GM21360 (cell line): Measurements from ENCODE around the gene KIAA0930.

ENCODE experiments used
- ATAC-seq: cut with Tn5 transposase; IDR thresholded peaks from one replicate; pipeline ENCODE4 v1.9.1; 2021; ENCODE audit warnings: mild to moderate bottlenecking, moderate library complexity; ENCODE audit not compliant: unreplicated experiment

The KIAA0930 gene

DNA sequence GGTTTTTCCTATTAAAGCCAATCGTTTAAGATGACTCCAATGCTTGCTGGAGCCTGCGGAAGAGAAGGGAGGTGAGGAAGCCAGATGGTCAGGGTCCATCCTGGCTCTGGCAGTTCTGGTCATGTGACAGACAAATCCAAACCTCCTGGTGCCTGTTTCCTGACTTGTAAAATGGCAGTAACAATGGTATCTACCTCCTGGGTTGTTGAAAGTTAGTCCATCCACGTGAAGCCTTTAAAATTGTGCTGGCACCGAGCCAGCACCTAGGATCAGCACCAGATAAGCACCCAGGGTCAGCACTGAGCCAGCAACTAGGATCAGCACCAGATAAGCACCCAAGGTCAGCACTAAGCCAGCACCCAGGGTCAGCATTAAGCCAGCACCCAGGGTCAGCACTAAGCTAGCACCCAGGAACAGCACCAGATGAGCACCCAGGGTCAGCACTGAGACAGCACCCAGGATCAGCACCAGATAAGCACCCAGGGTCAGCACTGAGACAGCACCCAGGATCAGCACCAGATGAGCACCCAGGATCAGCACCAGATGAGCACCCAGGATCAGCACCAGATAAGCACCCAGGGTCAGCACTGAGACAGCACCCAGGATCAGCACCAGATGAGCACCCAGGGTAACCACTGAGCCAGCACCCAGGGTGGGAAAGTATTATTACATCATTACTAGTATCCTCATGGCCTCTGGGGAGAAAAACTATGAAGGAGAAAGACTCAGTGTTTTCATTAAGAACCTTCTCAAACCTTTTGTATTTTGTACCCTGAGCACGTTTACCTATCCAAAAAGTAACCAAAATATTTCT is 17.2 kb downstream of the KIAA0930 start:
- ATAC-seq = no peak

GRCh38 chr22:45221201-45221600 is 19.5 kb downstream of the KIAA0930 start:
- ATAC-seq = no peak

GRCh38 chr22:45218976-45219375 is 21.7 kb downstream of the KIAA0930 start:
- no peak for ATAC-seq

GRCh38 chr22:45217806-45218205 is 22.9 kb downstream of the KIAA0930 start:
- no peak for ATAC-seq

GRCh38 chr22:45217345-45217744 is 23.3 kb downstream of the KIAA0930 start:
- no peak for ATAC-seq

- no peak for ATAC-seq
Observed at GRCh38 chr22:45216133-45217003, 24.3 kb downstream of the KIAA0930 start.

- ATAC-seq = no peak
Observed at GRCh38 chr22:45212992-45213751, 27.5 kb downstream of the KIAA0930 start.

GRCh38 chr22:45212306-45212709 is 28.4 kb downstream of the KIAA0930 start:
- no peak for ATAC-seq

GRCh38 chr22:45211848-45212247 is 28.8 kb downstream of the KIAA0930 start:
- ATAC-seq = no peak

GRCh38 chr22:45211435-45211834 is 29.3 kb downstream of the KIAA0930 start:
- ATAC-seq = no peak

GRCh38 chr22:45210991-45211390 is 29.7 kb downstream of the KIAA0930 start:
- no peak for ATAC-seq

DNA sequence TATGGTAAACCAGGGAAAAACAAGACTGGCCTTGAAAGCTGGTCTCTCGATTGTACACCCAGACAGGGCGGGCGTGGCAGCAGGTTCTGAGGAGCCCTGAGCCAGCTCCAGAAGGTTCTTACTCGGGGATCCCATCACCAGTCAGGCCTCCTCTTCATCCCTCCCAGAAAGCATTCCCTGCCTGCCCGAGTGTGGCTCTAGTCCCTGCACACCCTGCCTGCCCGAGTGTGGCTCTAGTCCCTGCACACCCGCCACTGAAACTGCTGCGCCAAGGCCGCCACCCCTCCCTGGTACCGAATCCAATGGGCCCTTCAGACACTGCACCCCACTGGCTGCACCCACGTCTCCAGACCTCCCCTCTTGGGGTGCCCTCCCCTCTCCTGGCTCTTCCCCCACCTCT is 30.1 kb downstream of the KIAA0930 start:
- ATAC-seq = no peak

GRCh38 chr22:45210174-45210573 is 30.5 kb downstream of the KIAA0930 start:
- ATAC-seq = no peak

DNA sequence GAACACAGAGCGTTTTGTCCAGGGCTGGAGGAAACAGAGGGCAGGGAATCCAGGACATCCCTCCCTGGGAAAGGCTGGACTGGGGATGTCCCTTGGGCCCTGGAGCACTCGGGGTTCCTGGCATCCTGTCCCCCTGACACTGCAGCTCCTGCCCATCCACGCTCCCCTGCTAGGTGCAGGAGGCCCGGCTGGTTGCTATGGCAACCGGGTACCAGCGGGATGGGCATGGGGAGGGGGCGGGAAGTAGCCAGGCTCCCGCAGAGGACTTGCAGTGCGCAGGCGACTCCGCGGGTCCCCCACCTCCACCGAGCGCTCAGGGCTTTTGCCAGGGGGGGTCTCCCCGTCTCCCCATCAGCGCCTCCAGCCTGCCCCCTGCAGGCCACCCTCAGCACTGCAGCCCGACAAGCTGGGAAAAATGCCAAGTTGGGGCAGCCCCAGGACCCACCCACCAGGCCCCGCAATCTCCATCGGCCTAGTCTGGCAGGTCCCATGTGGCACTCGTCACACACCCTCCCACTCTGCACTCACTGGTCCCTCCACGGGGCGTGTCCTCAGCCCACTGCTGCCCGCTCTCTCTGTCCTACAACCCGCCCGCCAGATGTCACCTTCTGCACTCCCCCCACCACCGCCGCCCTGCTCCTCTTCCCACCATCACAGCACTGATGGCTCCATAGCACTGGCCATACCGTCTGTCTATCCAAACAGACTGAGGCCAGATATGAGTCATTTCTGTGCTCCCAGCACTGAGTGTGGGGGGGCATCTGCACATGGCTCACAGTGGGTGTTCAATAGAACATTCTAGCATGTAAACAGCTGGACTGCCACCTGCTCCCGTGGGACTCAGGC is 31.5 kb downstream of the KIAA0930 start:
- no peak for ATAC-seq

DNA sequence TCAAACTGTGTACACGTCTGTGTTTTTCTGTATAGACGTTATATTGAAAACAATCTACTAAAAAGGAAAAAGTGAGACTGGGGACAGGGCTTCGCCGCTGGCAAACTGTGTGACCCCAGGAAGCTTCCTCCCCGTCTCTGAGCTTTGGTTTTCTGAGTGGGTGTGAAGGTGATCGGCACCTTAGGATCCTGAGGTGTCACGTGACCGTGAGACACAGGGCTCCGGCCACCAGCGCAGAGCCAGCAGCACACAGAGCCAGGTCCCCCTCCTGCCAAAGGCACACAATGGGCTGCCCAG is 32.0 kb downstream of the KIAA0930 start:
- no peak for ATAC-seq

- ATAC-seq = no peak
Observed at GRCh38 chr22:45207981-45208664, 32.6 kb downstream of the KIAA0930 start.

DNA sequence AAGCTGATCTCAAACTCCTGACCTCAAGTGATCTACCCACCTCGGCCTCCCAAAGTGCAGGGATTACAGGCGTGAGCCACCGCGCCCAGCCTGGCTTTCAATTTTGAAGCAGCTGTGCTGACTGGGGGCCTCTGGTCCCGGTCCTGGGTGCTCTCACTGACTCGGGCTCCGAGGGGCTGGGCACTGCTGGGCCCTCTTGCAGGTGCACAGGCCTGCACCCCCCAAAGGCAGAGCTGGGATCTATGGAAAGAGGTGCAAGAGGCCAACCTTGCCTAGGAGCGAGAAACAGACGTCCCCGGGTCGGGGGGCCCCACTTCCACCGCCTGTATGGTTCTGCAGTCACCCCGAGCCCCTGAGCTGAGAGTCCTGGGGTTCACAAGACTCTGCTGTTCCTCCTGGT is 33.2 kb downstream of the KIAA0930 start:
- ATAC-seq = no peak

DNA sequence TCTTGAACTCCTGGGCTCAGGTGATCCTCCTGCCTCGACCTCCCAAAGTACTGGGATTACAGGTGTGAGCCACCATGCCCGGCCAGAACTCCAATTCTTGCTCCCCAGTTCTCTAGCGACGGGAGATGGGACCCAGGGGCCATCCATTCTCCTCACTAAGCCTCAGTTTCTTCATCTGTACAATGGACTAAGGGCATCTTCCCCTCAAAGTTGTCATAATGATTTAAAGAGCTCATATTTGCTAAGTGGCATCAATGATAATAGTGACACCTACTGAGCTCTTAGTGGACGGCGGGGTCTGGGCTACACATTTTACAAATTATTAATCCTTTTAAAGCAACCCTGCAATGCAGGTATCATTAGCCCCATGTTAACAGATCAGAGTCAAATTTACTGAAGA is 34.5 kb downstream of the KIAA0930 start:
- ATAC-seq = no peak

GRCh38 chr22:45205276-45205925 is 35.3 kb downstream of the KIAA0930 start:
- no peak for ATAC-seq
